OCI-M1 (cell line): ENCODE data around the gene MUC5AC.
"Not testable (repeated sequence)": the region's sequence is repeated elsewhere in the genome, so short reads cannot be mapped to it uniquely, and the experiment has no call there.

Experiments
- DNase-seq: peaks from one replicate; lab custom pipeline; 2025; lab: John Stamatoyannopoulos, UW

MUC5AC gene

DNA sequence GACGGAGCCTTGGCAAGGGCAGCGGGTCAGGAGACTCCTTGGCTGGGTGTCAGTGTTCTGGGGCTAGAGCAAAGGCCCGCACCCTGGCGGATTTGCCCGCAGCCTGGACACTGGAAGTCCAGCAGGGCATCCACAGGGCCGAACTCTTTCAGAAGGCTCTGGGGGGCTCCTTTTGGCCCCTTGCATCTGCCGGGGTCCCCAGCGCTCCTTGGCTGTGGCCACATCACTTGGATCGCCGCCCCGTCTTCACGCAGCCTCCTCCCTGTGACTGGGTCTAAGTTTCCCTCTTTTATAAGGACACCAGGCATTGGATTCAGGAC is 20.0 kb downstream of the MUC5AC start:
- DNase-seq, result no peak

GRCh38 chr11:1178201-1178885 is 20.6 kb downstream of the MUC5AC start:
- no peak for DNase-seq

DNA sequence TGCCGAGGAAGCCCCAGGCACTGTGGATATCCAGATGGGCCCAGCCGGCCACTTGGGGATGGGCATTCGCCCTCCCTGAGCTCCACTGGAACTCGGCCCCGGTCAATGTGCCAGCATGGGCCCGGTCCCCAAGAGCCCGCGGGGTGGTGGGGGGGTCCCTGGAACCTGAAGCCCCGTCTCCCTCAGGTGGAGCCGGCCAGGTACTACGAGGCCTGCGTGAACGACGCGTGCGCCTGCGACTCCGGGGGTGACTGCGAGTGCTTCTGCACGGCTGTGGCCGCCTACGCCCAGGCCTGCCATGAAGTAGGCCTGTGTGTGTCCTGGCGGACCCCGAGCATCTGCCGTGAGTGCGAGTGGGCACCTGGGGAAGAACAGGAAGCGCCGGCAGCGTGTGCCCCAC is 21.2 kb downstream of the MUC5AC start:
- DNase-seq, result no peak

- no peak for DNase-seq
Measured at GRCh38 chr11:1179641-1180040, 21.9 kb downstream of the MUC5AC start.

GRCh38 chr11:1180171-1180570 is 22.4 kb downstream of the MUC5AC start:
- no peak for DNase-seq

GRCh38 chr11:1180947-1181391 is 23.2 kb downstream of the MUC5AC start:
- no peak for DNase-seq

DNA sequence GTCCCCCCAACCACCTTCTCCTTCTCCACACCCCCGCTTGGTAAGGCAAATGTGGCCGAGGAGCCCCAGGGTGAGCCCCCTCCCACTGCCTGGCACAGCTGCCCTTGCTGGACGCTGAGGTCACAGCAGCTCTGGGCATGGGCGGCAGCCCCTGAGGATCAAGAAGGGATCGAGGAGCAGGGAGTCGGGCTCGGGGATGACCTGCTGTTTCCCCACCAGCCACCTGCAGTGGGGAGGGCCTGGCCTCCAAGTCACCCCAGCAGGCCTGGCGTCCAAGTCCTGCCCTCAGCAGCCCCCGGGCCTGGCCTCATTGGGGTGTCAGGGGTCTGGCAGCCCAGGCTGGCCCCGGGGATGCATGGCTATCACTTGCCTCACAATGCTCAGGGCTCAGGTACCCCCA is 23.7 kb downstream of the MUC5AC start:
- no peak for DNase-seq

DNA sequence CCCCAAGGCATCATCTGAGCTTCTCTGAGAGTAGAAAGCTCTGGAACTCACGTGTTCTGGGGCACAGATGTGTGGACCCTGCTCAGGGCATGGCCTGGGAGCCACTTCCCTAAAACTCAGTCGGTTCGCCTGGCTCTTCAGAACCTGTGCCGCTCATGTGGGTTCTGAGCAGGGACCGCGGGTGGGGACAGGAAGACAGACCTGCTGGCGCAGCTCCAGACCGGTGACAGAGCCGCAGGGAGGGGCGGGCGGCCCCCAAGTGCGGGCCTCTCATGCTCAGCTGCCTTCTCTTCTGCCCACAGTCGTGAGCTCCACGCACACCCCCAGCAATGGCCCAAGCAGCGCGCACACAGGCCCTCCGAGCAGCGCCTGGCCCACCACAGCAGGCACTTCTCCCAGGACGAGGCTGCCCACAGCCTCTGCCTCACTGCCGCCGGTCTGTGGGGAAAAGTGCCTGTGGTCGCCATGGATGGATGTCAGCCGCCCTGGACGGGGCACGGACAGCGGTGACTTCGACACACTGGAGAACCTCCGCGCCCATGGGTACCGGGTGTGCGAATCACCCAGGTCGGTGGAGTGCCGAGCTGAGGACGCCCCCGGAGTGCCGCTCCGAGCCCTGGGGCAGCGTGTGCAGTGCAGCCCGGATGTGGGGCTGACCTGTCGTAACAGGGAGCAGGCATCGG is 24.2 kb downstream of the MUC5AC start:
- no peak for DNase-seq

DNA sequence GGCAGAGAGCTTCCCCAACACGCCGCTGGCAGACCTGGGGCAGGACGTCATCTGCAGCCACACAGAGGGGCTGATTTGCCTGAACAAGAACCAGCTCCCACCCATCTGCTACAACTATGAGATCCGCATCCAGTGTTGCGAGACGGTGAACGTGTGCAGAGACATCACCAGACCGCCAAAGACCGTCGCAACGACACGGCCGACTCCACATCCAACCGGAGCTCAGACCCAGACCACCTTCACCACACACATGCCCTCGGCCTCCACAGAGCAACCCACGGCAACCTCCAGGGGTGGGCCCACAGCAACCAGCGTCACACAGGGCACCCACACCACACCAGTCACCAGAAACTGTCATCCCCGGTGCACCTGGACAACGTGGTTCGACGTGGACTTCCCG is 26.4 kb downstream of the MUC5AC start:
- not testable (repeated sequence) for DNase-seq

GRCh38 chr11:1188451-1189130 is 30.8 kb downstream of the MUC5AC start:
- not testable (repeated sequence) for DNase-seq

DNA sequence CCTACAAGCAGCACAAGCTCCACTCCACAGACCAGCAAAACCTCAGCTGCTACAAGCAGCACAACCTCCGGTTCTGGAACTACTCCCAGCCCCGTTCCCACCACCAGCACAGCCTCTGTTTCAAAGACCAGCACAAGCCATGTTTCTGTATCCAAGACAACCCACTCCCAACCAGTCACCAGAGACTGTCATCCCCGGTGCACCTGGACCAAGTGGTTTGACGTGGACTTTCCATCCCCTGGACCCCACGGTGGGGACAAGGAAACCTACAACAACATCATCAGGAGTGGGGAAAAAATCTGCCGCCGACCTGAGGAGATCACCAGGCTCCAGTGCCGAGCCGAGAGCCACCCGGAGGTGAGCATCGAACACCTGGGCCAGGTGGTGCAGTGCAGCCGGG is 32.1 kb downstream of the MUC5AC start:
- not testable (repeated sequence) for DNase-seq

GRCh38 chr11:1191786-1192470 is 34.2 kb downstream of the MUC5AC start:
- not testable (repeated sequence) for DNase-seq

- no peak for DNase-seq
Measured at GRCh38 chr11:1192741-1193325, 35.1 kb downstream of the MUC5AC start.

DNA sequence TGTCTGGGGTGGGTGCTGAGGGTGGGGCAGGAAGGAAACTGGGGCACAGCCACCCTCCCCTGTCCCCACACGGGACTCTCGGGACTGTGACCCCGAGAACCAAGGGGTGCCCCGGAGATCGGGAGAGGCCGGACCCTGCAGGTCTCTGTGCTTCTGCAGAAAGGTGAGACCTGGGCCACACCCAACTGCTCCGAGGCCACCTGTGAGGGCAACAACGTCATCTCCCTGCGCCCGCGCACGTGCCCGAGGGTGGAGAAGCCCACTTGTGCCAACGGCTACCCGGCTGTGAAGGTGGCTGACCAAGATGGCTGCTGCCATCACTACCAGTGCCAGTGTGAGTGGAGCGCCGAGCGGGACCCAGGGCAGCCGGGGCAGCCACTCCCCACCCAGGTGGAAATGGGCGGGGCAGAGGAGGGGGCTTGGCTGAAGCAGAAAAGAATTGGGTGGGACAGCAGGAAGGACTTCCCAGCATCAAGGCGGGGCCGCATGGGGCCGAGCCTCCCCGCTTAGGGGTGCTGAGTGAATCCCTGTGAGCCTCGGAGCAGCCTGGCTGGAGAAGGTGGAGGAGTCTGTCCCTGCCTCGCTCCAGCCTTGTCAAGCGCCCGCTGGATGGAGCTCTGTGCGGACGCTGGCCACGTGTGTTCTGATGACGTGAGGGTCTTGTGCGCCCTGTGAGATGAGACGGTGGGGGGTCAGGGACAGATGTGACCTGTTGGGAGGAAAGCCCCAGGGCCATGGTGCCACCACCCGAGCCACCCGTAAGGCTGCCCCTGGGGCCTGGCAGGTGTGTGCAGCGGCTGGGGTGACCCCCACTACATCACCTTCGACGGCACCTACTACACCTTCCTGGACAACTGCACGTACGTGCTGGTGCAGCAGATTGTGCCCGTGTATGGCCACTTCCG is 35.8 kb downstream of the MUC5AC start:
- no peak for DNase-seq

- no peak for DNase-seq
Measured at GRCh38 chr11:1194231-1194976, 36.7 kb downstream of the MUC5AC start.

DNA sequence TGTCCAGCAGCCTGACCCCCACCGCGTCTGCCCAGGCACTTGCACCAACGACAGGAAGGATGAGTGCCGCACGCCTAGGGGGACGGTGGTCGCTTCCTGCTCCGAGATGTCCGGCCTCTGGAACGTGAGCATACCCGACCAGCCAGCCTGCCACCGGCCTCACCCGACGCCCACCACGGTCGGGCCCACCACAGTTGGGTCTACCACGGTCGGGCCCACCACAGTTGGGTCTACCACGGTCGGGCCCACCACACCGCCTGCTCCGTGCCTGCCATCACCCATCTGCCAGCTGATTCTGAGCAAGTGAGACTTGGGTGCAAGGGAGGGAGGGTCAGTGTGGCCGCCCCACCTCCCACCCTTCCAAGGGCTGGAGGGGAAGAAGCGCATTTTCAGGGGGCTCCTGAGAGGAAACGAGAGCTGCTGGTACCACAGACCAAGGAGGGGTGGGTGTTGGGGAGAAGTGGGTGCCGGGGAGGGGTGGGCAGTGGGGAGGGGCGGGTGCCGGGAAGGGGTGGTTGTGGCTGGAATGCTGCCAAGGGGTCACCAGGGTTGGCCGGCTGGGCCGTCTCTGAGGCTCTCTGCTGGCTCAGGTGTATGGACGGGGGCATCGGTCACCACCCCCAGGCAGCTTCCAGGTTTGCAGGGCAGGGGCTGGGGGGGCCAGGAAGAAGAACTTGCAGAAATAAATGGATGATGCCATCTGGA is 37.4 kb downstream of the MUC5AC start:
- no peak for DNase-seq

GRCh38 chr11:1195682-1196515 is 38.1 kb downstream of the MUC5AC start:
- DNase-seq, result no peak

GRCh38 chr11:1196516-1197391 is 39.0 kb downstream of the MUC5AC start:
- DNase-seq, result no peak
